Thymus (tissue), 11 donors: ENCODE data around the gene TSPAN14. TPM values are rescaled to one million over a fixed set of nuclear protein-coding genes. Genes with fewer than 3 reads are reported as not detected.

ENCODE experiments used
- DNase-seq, 9 donors: peaks; one replicate each; pipeline ENCODE4 v3.0.0-alpha.2; 2013; ENCODE audit warnings: low spot score in 9 of 9, low read depth in 6 of 9, missing footprints in 1 of 9
- H3K27ac ChIP-seq, 2 donors: one replicate each; pipeline ENCODE4 v1.5.1; 2013; ENCODE audit warnings: control low read depth in 1 of 2, low read depth in 1 of 2, low read length in 1 of 2, mild to moderate bottlenecking in 1 of 2, moderate library complexity in 1 of 2
- H3K27me3 ChIP-seq, 2 donors: one replicate each; pipeline ENCODE4 v1.5.1; 2013; ENCODE audit warnings: low read length in 1 of 2; ENCODE audit not compliant: control insufficient read depth in 2 of 2, insufficient read depth in 1 of 2
- H3K36me3 ChIP-seq, 2 donors: one replicate each; pipeline ENCODE4 v1.5.1; 2013; ENCODE audit warnings: low read length in 1 of 2, mild to moderate bottlenecking in 1 of 2, moderate library complexity in 1 of 2; ENCODE audit not compliant: control insufficient read depth in 2 of 2, insufficient read depth in 2 of 2
- H3K4me1 ChIP-seq, 2 donors: one replicate each; pipeline ENCODE4 v1.5.1; 2013; ENCODE audit warnings: low read length in 2 of 2; ENCODE audit not compliant: control insufficient read depth in 2 of 2, insufficient read depth in 2 of 2
- H3K4me3 ChIP-seq, 2 donors: one replicate each; pipeline ENCODE4 v1.5.1; 2013; ENCODE audit warnings: low read length in 2 of 2, control low read depth in 1 of 2, mild to moderate bottlenecking in 1 of 2
- H3K9me3 ChIP-seq, 2 donors: one replicate each; pipeline ENCODE4 v1.5.1; 2013; ENCODE audit warnings: low read length in 1 of 2, mild to moderate bottlenecking in 1 of 2; ENCODE audit not compliant: control insufficient read depth in 2 of 2, insufficient read depth in 1 of 2
- WGBS: extraction: QIAGEN DNeasy Blood & Tissue Kit; methylation state at CpG from one replicate; pipeline ENCODE4 v1.1.7; 2013; 5-methylcytosine and 5-hydroxymethylcytosine counted together
- polyA plus RNA-seq: library from polyadenylated mRNA; stranded (reverse); fragments of 200-250 nt; gene quantifications from one replicate; pipeline ENCODE4 v1.2.3, GENCODE V29; 2013
- total RNA-seq: library from RNA; stranded (reverse); fragments of 120-200 nt; gene quantifications from one replicate; pipeline ENCODE4 v1.2.4, GENCODE V29; 2013
- donor health status: healthy.

Gene TSPAN14
- total and polyA plus RNA-seq, 2 donors, result 16.6 to 60.0 TPM

GRCh38 chr10:80410122-80410521, 44.0 kb upstream of the TSPAN14 start:
- H3K4me3 ChIP-seq, result no peak overlapping the region
- H3K27ac ChIP-seq, result no peak overlapping the region
- peaks cover 0 to 10% of the 10 kb centered on the region in 2 donors for H3K27me3 ChIP-seq
- WGBS, result 82% methylated on average over 2 of the region's 2 CpGs
- no peak for DNase-seq
- H3K9me3 ChIP-seq, result no peaks in the 10 kb centered on the region
- peaks cover 18 to 67% of the 10 kb centered on the region in 2 donors for H3K4me1 ChIP-seq
- H3K36me3 ChIP-seq, result no peaks in the 10 kb centered on the region

GRCh38 chr10:80410578-80411145, 43.4 kb upstream of the TSPAN14 start:
- H3K4me1 ChIP-seq, result peaks cover 19 to 73% of the 10 kb centered on the region in 2 donors
- H3K9me3 ChIP-seq, result no peaks in the 10 kb centered on the region
- 95% methylated on average over 5 of the region's 5 CpGs for WGBS
- DNase-seq, result no peak
- H3K27me3 ChIP-seq, result peaks cover 0 to 10% of the 10 kb centered on the region in 2 donors
- no peak overlapping the region for H3K4me3 ChIP-seq
- H3K27ac ChIP-seq, result no peak overlapping the region
- no peaks in the 10 kb centered on the region for H3K36me3 ChIP-seq

GRCh38 chr10:80411267-80411668, 42.8 kb upstream of the TSPAN14 start:
- no peak for DNase-seq
- no peak overlapping the region for H3K4me3 ChIP-seq
- no peaks in the 10 kb centered on the region for H3K9me3 ChIP-seq
- peaks cover 26 to 79% of the 10 kb centered on the region in 2 donors for H3K4me1 ChIP-seq
- H3K27ac ChIP-seq, result no peak overlapping the region
- H3K36me3 ChIP-seq, result no peaks in the 10 kb centered on the region
- WGBS, result 94% methylated on average over 2 of the region's 2 CpGs
- H3K27me3 ChIP-seq, result peaks cover 0 to 10% of the 10 kb centered on the region in 2 donors

GRCh38 chr10:80411681-80412220, 42.4 kb upstream of the TSPAN14 start:
- Histone ChIP-seq H3K4me3 (no peak overlapping the region), H3K27ac (peak overlapping the region in 1 of 2 donors; percentile 8), H3K27me3 (peaks cover 0 to 10% of the 10 kb centered on the region in 2 donors), H3K36me3 (no peaks in the 10 kb centered on the region), H3K9me3 (no peaks in the 10 kb centered on the region), H3K4me1 (peaks cover 26 to 84% of the 10 kb centered on the region in 2 donors)
- 89% methylated on average over 1 of the region's 1 CpG for WGBS
- DNase-seq, result no peak

- Histone ChIP-seq H3K4me1 (peaks cover 26 to 87% of the 10 kb centered on the region in 2 donors), H3K27ac (no peak overlapping the region)
These were observed 41.6 kb upstream of the TSPAN14 start for GRCh38 chr10:80412486-80412885.

GRCh38 chr10:80413271-80413996, 40.7 kb upstream of the TSPAN14 start:
- no peaks in the 10 kb centered on the region for H3K36me3 ChIP-seq
- H3K4me1 ChIP-seq, result peaks cover 26 to 86% of the 10 kb centered on the region in 2 donors
- no peaks in the 10 kb centered on the region for H3K9me3 ChIP-seq
- peaks cover 0 to 3% of the 10 kb centered on the region in 2 donors for H3K27me3 ChIP-seq
- no peak overlapping the region for H3K4me3 ChIP-seq
- WGBS, result 84% methylated on average over 12 of the region's 12 CpGs
- DNase-seq, result peak in 1 of 9 donors; percentile 39
- H3K27ac ChIP-seq, result peak overlapping the region in 1 of 2 donors; percentile 60

More at GRCh38 chr10:80412486-80412885, 41.6 kb upstream of the TSPAN14 start:
- Histone ChIP-seq H3K36me3 (no peaks in the 10 kb centered on the region), H3K27me3 (peaks cover 0 to 10% of the 10 kb centered on the region in 2 donors), H3K9me3 (no peaks in the 10 kb centered on the region), H3K4me3 (no peak overlapping the region)
- DNase-seq, result no peak
- WGBS, result 92% methylated on average over 5 of the region's 5 CpGs

GRCh38 chr10:80414142-80414895, 39.8 kb upstream of the TSPAN14 start:
- DNase-seq, result peak in 1 of 9 donors; percentile 61
- H3K27ac ChIP-seq, result peak overlapping the region in 1 of 2 donors; percentile 48
- 73% methylated on average over 7 of the region's 7 CpGs for WGBS

GRCh38 chr10:80415734-80416478, 38.2 kb upstream of the TSPAN14 start:
- 78% methylated on average over 3 of the region's 3 CpGs for WGBS
- H3K4me1 ChIP-seq, result peaks cover 29 to 74% of the 10 kb centered on the region in 2 donors
- H3K4me3 ChIP-seq, result no peak overlapping the region
- DNase-seq, result peak in 2 of 9 donors; percentile 49 to 71
- H3K27ac ChIP-seq, result peak overlapping the region; percentile 48 to 68
- H3K27me3 ChIP-seq, result no peaks in the 10 kb centered on the region
- peaks cover under 1% of the 10 kb centered on the region in 2 donors for H3K36me3 ChIP-seq
- no peaks in the 10 kb centered on the region for H3K9me3 ChIP-seq

More at GRCh38 chr10:80414142-80414895, 39.8 kb upstream of the TSPAN14 start:
- H3K4me3 ChIP-seq, result no peak overlapping the region
- no peaks in the 10 kb centered on the region for H3K36me3 ChIP-seq
- H3K27me3 ChIP-seq, result no peaks in the 10 kb centered on the region
- no peaks in the 10 kb centered on the region for H3K9me3 ChIP-seq
- H3K4me1 ChIP-seq, result peaks cover 29 to 85% of the 10 kb centered on the region in 2 donors
